ENCODE measurements around the gene DYNLL2. TPM values are rescaled to one million over a fixed set of nuclear protein-coding genes. Genes with fewer than 3 reads are reported as not detected.
"Not testable (repeated sequence)": the region's sequence is repeated elsewhere in the genome, so short reads cannot be mapped to it uniquely, and the experiment has no call there.

The DYNLL2 gene
- total RNA-seq, 2 experiments from 2014 or later = 19.1 to 19.4 TPM

DNA sequence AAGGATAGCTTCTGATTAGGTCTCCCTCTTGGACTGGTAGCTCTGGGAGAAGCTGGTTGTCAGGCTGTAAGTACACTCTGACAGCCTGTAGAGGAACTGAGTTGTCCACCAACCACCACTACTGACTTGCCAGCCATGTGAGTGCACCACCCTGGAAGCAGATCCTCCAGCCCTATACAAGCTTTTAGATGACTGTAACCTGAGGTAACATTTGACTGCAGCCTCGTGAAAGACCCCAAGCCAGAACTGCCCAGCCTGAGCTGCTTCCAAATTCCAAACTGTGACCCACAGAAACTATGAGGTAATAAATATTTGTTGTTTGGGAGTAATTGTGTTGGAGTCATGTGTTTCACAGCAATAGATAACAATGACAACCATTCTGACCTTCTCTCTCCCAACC lies 30.8 kb upstream of the DYNLL2 start:
- Mint-ChIP-seq H3K27me3 (ENCODE audit: low read depth) (no peaks in the 10 kb centered on the region), H3K4me3 (no peak overlapping the region), H3K36me3 (ENCODE audit: low read depth) (no peaks in the 10 kb centered on the region), H3K4me1 (ENCODE audit: low read depth) (peaks cover 17% of the 10 kb centered on the region), H3K27ac (no peak overlapping the region), H3K9me3 (no peaks in the 10 kb centered on the region)
- CTCF ChIA-PET = interaction anchor here (0.8 to 1.2 kb wide), 4 partner anchors 9 to 121 kb away, joined by 3 to 4 read pairs (median 3); no protein-coding TSS in a partner anchor
- no peak for DNase-seq
- intact Hi-C loops (cut with micrococcal nuclease) = no loop called here

DNA sequence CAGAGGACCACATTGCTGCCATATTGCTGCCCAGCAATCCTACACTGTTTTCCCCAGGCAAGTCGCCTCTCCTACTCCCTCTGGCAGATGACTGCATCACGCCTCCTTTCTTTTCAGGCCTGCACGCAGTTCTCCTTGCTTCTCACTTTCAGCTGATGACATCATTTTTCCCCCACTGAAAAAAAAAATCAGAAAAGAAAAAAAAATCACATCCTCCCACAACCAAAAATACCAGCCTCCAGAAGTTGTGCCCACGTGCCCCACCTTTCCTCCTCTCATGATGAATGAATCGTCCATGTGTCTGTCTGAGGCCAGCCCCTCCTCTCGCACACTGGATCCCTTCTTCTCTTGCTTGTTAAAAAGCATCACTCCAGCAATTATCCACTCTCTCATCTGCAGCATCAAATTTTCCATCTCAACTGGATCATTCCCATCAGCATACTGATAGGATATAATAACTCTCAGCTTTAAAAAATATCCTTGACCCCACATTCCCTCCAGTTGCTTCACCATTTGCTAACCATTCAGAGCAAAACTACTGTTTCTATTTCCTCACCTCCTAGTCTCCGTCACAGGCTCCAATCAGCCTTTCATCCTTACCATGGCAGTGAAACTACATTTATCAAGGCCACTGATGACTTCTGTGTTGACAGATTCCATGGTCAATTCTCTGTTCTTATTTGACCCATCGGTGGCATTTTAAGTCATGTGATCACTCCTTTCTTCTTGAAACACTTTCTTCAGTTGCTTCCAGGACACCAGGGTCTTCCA lies 30.1 kb upstream of the DYNLL2 start:
- DNase-seq = peak; percentile 49
- CTCF ChIA-PET = interaction anchor here (0.8 to 1.2 kb wide), 3 partner anchors 14 to 122 kb away, joined by 3 to 4 read pairs (median 3); no protein-coding TSS in a partner anchor
- peaks cover 17% of the 10 kb centered on the region for H3K4me1 Mint-ChIP-seq (ENCODE audit: low read depth)
- peak overlapping the region; percentile 20 for H3K27ac Mint-ChIP-seq
- intact Hi-C loops (cut with micrococcal nuclease) = loop anchor here (1.0 kb wide), 2 partner anchors 31 to 46 kb away; partner anchors contain the start of gene SRSF1
- no peak overlapping the region for H3K4me3 Mint-ChIP-seq
- no peaks in the 10 kb centered on the region for H3K9me3 Mint-ChIP-seq
- H3K27me3 Mint-ChIP-seq (ENCODE audit: low read depth) = no peaks in the 10 kb centered on the region
- H3K36me3 Mint-ChIP-seq (ENCODE audit: low read depth) = no peaks in the 10 kb centered on the region

DNA sequence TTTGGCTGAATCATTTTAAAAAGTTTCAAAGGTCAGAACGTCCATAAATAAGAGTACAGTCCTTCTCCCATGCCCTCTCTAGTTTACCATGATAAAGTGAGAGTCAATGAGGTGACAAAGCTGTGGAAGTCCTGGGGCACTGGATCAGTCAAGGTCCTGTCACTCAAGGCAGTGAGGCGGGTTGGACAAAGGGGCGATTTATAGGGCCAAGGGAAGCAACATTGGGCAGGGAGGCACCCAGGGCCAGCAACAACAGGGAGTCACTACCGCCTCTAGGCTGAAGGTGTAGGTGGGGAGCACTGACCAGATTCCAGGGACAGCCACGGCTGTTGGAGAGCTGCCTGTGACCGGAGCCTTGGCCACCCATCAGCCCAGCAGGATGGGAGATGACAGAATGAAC lies 28.6 kb upstream of the DYNLL2 start:
- H3K4me3 Mint-ChIP-seq = no peak overlapping the region
- H3K4me1 Mint-ChIP-seq (ENCODE audit: low read depth) = peaks cover 17% of the 10 kb centered on the region
- H3K27me3 Mint-ChIP-seq (ENCODE audit: low read depth) = no peaks in the 10 kb centered on the region
- intact Hi-C loops (cut with micrococcal nuclease) = no loop called here
- DNase-seq = no peak
- CTCF ChIA-PET = no interaction called here
- no peak overlapping the region for H3K27ac Mint-ChIP-seq
- no peaks in the 10 kb centered on the region for H3K36me3 Mint-ChIP-seq (ENCODE audit: low read depth)
- H3K9me3 Mint-ChIP-seq = no peaks in the 10 kb centered on the region

GRCh38 chr17:58056476-58056875 lies 26.7 kb upstream of the DYNLL2 start:
- DNase-seq = no peak
- intact Hi-C loops (cut with micrococcal nuclease) = no loop called here
- no peaks in the 10 kb centered on the region for H3K27me3 Mint-ChIP-seq (ENCODE audit: low read depth)
- no peaks in the 10 kb centered on the region for H3K36me3 Mint-ChIP-seq (ENCODE audit: low read depth)
- CTCF ChIA-PET = no interaction called here
- no peak overlapping the region for H3K4me3 Mint-ChIP-seq
- peaks cover 17% of the 10 kb centered on the region for H3K4me1 Mint-ChIP-seq (ENCODE audit: low read depth)
- H3K27ac Mint-ChIP-seq = no peak overlapping the region
- no peaks in the 10 kb centered on the region for H3K9me3 Mint-ChIP-seq

DNA sequence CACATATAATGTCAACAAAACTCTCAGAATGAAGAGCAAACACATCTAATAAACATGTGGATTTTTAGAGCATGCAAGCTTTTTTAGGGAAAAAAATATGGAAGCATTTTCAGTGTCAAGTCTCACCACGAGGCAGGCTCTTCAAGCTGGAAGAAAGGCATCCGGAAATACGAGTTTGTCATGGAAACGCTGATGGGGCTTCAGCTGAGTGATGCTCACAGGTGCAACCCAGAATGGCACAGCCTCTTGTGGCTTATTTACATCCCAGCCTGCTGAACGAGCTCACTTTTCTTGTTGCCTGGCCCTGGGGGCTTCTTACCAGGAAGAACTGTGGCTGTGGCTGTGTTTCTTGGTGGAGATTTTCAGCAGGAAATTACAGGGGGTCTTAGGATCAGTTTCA lies 24.1 kb upstream of the DYNLL2 start:
- intact Hi-C loops (cut with micrococcal nuclease) = no loop called here
- CTCF ChIA-PET = no interaction called here
- H3K27ac Mint-ChIP-seq = no peak overlapping the region
- H3K36me3 Mint-ChIP-seq (ENCODE audit: low read depth) = no peaks in the 10 kb centered on the region
- no peaks in the 10 kb centered on the region for H3K27me3 Mint-ChIP-seq (ENCODE audit: low read depth)
- no peak overlapping the region for H3K4me3 Mint-ChIP-seq
- H3K4me1 Mint-ChIP-seq (ENCODE audit: low read depth) = no peaks in the 10 kb centered on the region
- H3K9me3 Mint-ChIP-seq = no peaks in the 10 kb centered on the region
- no peak for DNase-seq

GRCh38 chr17:58060596-58061191 lies 22.5 kb upstream of the DYNLL2 start:
- H3K4me3 Mint-ChIP-seq = no peak overlapping the region
- no peaks in the 10 kb centered on the region for H3K36me3 Mint-ChIP-seq (ENCODE audit: low read depth)
- H3K9me3 Mint-ChIP-seq = no peaks in the 10 kb centered on the region
- H3K27ac Mint-ChIP-seq = no peak overlapping the region
- no peaks in the 10 kb centered on the region for H3K4me1 Mint-ChIP-seq (ENCODE audit: low read depth)
- peak; percentile 7 for DNase-seq
- H3K27me3 Mint-ChIP-seq (ENCODE audit: low read depth) = no peaks in the 10 kb centered on the region
- intact Hi-C loops (cut with micrococcal nuclease) = no loop called here
- CTCF ChIA-PET = interaction anchor here (1.2 kb wide), 1 partner anchor 9 kb away, joined by 3 read pairs; no protein-coding TSS in a partner anchor

DNA sequence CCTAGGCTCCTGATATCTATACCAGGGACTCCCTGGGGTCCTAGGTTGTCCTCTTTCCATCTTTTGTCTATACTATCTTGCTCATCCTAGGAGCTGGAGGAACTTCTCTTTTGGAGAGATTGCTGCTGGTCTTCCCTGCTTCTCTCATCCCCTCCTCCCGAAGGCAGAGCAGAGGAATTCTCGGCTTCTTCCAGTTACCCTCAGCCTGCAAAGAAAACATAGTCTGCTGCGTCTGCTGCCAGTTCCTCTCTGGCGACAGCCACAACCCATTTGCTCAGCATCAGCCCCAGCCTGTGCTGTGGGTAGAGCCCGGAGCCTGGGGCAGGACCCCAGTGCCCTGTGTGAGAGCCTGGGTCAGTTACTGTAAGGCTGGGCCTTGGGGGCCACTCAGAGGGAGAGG lies 21.5 kb upstream of the DYNLL2 start:
- no peak for DNase-seq
- H3K9me3 Mint-ChIP-seq = no peaks in the 10 kb centered on the region

DNA sequence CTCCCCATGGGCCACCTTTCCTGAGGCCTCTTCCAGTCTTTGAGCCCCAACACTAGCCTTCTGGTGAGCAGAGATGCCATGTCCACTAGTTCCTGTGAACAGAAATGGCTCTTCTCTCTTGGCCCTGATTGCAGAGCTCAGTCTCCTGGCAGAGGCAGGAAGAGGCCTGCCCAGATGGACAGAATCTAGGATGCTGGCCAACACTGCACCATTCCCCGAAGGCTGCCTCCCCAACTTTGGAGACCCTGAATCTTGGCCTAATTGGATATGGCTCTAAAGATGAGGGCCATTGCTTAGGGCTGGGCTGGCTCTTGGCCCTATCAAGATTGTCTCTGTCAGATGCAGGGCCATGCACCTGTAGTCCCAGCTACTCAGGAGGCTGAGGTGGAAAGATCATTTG lies 18.0 kb upstream of the DYNLL2 start:
- intact Hi-C loops (cut with micrococcal nuclease) = no loop called here
- Mint-ChIP-seq H3K27ac (no peak overlapping the region), H3K27me3 (ENCODE audit: low read depth) (peaks cover 2% of the 10 kb centered on the region), H3K4me1 (ENCODE audit: low read depth) (no peaks in the 10 kb centered on the region), H3K9me3 (no peaks in the 10 kb centered on the region), H3K36me3 (ENCODE audit: low read depth) (no peaks in the 10 kb centered on the region), H3K4me3 (no peak overlapping the region)
- DNase-seq = no peak
- CTCF ChIA-PET = no interaction called here

More for the DNA sequence above, 21.5 kb upstream of the DYNLL2 start:
- no peaks in the 10 kb centered on the region for H3K36me3 Mint-ChIP-seq (ENCODE audit: low read depth)
- intact Hi-C loops (cut with micrococcal nuclease) = no loop called here
- no peaks in the 10 kb centered on the region for H3K4me1 Mint-ChIP-seq (ENCODE audit: low read depth)
- no peak overlapping the region for H3K4me3 Mint-ChIP-seq
- no peak overlapping the region for H3K27ac Mint-ChIP-seq
- CTCF ChIA-PET = interaction anchor here (1.2 kb wide), 1 partner anchor 10 kb away, joined by 3 read pairs; no protein-coding TSS in a partner anchor
- no peaks in the 10 kb centered on the region for H3K27me3 Mint-ChIP-seq (ENCODE audit: low read depth)

DNA sequence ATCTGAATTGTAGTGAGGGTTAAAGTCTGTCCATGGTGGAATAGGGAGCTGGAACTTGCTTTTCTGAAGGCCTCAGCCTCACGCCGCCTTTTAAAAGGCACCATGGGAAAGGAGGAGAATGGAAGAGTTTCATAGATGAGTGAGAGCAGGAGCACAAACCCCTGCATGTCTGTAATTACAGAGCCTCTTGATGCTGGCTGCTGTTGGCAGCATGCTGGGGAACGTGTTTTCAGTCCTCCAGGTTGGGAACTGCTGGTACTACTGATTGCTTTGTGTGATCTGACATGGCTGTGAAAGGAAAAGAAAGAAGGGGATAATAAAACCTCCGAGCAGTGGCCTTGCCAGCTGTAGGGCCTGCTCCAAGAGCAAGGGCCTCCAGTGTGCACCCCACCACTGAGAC lies 16.8 kb upstream of the DYNLL2 start:
- DNase-seq = no peak
- CTCF ChIA-PET = no interaction called here

DNA sequence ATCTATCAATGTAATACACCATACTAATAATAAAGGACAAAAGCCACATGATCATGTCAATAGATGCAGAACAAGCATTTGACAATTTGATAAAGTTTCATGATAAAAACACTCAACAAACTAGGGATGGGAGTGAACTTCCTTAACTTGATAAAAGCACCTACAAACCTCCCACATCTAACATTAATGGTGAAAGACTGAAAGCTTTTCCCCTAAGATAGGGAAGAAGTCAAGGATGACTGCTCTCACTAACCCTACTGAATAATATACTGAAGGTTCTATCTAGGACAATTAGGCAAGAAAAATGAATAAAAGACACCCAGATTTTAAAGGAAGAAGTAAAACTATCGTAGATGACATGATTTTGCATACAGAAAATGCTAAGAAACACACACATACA lies 10.4 kb upstream of the DYNLL2 start:
- H3K27ac Mint-ChIP-seq = no peak overlapping the region
- no peaks in the 10 kb centered on the region for H3K4me1 Mint-ChIP-seq (ENCODE audit: low read depth)
- H3K4me3 Mint-ChIP-seq = no peak overlapping the region
- no peaks in the 10 kb centered on the region for H3K36me3 Mint-ChIP-seq (ENCODE audit: low read depth)
- CTCF ChIA-PET = no interaction called here
- H3K27me3 Mint-ChIP-seq (ENCODE audit: low read depth) = peaks cover 13% of the 10 kb centered on the region
- DNase-seq = no peak
- no peaks in the 10 kb centered on the region for H3K9me3 Mint-ChIP-seq
- intact Hi-C loops (cut with micrococcal nuclease) = no loop called here

More for the DNA sequence above, 16.8 kb upstream of the DYNLL2 start:
- Mint-ChIP-seq H3K27ac (no peak overlapping the region), H3K9me3 (no peaks in the 10 kb centered on the region), H3K27me3 (ENCODE audit: low read depth) (peaks cover 11% of the 10 kb centered on the region), H3K36me3 (ENCODE audit: low read depth) (no peaks in the 10 kb centered on the region), H3K4me3 (no peak overlapping the region), H3K4me1 (ENCODE audit: low read depth) (no peaks in the 10 kb centered on the region)
- intact Hi-C loops (cut with micrococcal nuclease) = no loop called here

GRCh38 chr17:58073266-58073665 lies 10.0 kb upstream of the DYNLL2 start:
- H3K27ac Mint-ChIP-seq; intact Hi-C loops (cut with micrococcal nuclease); H3K9me3 Mint-ChIP-seq; H3K4me3 Mint-ChIP-seq; DNase-seq; H3K36me3 Mint-ChIP-seq (ENCODE audit: low read depth); CTCF ChIA-PET; H3K4me1 Mint-ChIP-seq (ENCODE audit: low read depth): not testable (repeated sequence)
- peaks cover 13% of the 10 kb centered on the region for H3K27me3 Mint-ChIP-seq (ENCODE audit: low read depth)

DNA sequence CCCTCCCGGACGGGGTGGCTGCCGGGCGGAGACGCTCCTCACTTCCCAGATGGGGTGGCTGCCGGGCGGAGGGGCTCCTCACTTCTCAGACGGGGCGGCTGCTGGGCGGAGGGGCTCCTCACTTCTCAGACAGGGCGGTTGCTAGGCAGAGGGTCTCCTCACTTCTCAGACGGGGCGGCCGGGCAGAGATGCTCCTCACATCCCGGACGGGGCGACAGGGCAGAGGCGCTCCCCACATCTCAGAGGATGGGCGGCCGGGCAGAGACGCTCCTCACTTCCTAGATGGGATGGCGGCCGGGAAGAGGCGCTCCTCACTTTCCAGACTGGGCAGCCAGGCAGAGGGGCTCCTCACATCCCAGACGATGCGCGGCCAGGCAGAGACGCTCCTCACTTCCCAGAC lies 8.8 kb upstream of the DYNLL2 start:
- DNase-seq; H3K4me1 Mint-ChIP-seq (ENCODE audit: low read depth); H3K4me3 Mint-ChIP-seq; intact Hi-C loops (cut with micrococcal nuclease); H3K36me3 Mint-ChIP-seq (ENCODE audit: low read depth); H3K27ac Mint-ChIP-seq; H3K9me3 Mint-ChIP-seq; CTCF ChIA-PET: not testable (repeated sequence)
- H3K27me3 Mint-ChIP-seq (ENCODE audit: low read depth) = peaks cover 11% of the 10 kb centered on the region
